H1 (cell line): ENCODE data around the gene MIPOL1.
"Not testable (repeated sequence)": the region's sequence is repeated elsewhere in the genome, so short reads cannot be mapped to it uniquely, and the experiment has no call there.

ENCODE experiments used
- CHD1 ChIP-seq: IDR thresholded peaks from 2 replicates; pipeline ENCODE4 v1.6.1; 2012; ENCODE audit warnings: low read depth, low read length, improper control_type of control experiment
- JUN ChIP-seq: IDR thresholded peaks from 2 replicates; pipeline ENCODE4 v1.6.1; 2011; ENCODE audit warnings: low read depth, mild to moderate bottlenecking, improper control_type of control experiment, low read length
- JUND ChIP-seq: IDR thresholded peaks from 2 replicates; pipeline ENCODE4 v1.6.1; 2011; ENCODE audit warnings: mild to moderate bottlenecking, improper control_type of control experiment, low read length
- RBBP5 ChIP-seq: IDR thresholded peaks from 2 replicates; pipeline ENCODE4 v1.7.1; 2012; ENCODE audit warnings: low read depth, mild to moderate bottlenecking, inconsistent platforms, low read length, moderate library complexity, borderline replicate concordance
- SP2 ChIP-seq: IDR thresholded peaks from 2 replicates; pipeline ENCODE4 v1.6.1; 2012; ENCODE audit warnings: mild to moderate bottlenecking, low read length, inconsistent platforms
- TF ChIP-seq, protein P1 (sequence below), 3 experiments: IDR thresholded peaks; 1 replicate in 2 of 3; 2 replicates in 1 of 3; pipeline versions ENCODE4 v1.5.1 to v1.6.1; 2011; ENCODE audit warnings: low read length in 3 of 3, mild to moderate bottlenecking in 3 of 3, inconsistent platforms in 2 of 3, low read depth in 1 of 3, moderate library complexity in 1 of 3; ENCODE audit not compliant: insufficient read depth in 1 of 3; ENCODE audit errors: control extremely low read depth in 1 of 3

DNA sequence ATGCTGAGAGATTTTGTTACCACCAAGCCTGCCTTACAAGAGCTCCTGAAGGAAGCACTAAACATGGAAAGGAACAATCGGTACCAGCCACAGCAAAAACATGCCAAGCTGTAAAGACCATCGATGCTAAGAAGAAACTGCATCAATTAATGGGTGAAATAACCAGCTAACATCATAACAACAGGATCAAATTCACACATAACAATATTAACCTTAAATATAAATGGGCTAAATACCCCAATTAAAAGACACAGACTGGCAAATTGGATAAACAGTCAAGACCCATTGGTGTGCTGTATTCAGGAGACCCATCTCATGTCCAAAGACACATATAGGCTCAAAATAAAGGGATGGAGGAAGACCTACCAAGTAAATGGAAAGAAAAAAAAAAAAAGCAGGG is 8.0 kb upstream of the MIPOL1 start:
- not testable (repeated sequence) for TF ChIP-seq SP2, JUND, JUN, CHD1, RBBP5
- TF ChIP-seq, protein P1, sequence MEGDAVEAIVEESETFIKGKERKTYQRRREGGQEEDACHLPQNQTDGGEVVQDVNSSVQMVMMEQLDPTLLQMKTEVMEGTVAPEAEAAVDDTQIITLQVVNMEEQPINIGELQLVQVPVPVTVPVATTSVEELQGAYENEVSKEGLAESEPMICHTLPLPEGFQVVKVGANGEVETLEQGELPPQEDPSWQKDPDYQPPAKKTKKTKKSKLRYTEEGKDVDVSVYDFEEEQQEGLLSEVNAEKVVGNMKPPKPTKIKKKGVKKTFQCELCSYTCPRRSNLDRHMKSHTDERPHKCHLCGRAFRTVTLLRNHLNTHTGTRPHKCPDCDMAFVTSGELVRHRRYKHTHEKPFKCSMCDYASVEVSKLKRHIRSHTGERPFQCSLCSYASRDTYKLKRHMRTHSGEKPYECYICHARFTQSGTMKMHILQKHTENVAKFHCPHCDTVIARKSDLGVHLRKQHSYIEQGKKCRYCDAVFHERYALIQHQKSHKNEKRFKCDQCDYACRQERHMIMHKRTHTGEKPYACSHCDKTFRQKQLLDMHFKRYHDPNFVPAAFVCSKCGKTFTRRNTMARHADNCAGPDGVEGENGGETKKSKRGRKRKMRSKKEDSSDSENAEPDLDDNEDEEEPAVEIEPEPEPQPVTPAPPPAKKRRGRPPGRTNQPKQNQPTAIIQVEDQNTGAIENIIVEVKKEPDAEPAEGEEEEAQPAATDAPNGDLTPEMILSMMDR (IDR thresholded peaks at IDR 0.05; ENCODE audit: control extremely low read depth in 1 of 3, insufficient read depth in 1 of 3, low read depth in 1 of 3, low read length in 3 of 3), result not testable (repeated sequence)
